DOHH2 (cell line): ENCODE data around the gene EHD3.

ENCODE experiments used
- H3F3A ChIP-seq: fragments of 200-600 bp; sonication (generic), shearing (Covaris generic); 2 replicates; pipeline ENCODE4 v1.6.0; 2016; ENCODE audit warnings: antibody characterized with exemption, mild to moderate bottlenecking; ENCODE audit not compliant: control insufficient read depth, insufficient read depth
- H3K27ac ChIP-seq: fragments of 200-600 bp; sonication (generic); 2 replicates; pipeline ENCODE4 v1.5.1; 2014; ENCODE audit warnings: low read depth, mild to moderate bottlenecking, low read length, moderate library complexity
- H3K27me3 ChIP-seq: fragments of 200-600 bp; sonication (generic); 2 replicates; pipeline ENCODE4 v1.6.1; 2014; ENCODE audit warnings: mild to moderate bottlenecking, low read length, mixed read lengths; ENCODE audit not compliant: control insufficient read depth
- H3K36me3 ChIP-seq: fragments of 200-600 bp; sonication (generic); 2 replicates; pipeline ENCODE4 v1.6.1; 2014; ENCODE audit warnings: mild to moderate bottlenecking, low read length, moderate library complexity, mixed read lengths; ENCODE audit not compliant: control insufficient read depth
- H3K4me1 ChIP-seq: fragments of 200-600 bp; sonication (generic); 2 replicates; pipeline ENCODE4 v1.6.1; 2014; ENCODE audit warnings: mild to moderate bottlenecking, low read length, mixed read lengths; ENCODE audit not compliant: control insufficient read depth
- H3K4me2 ChIP-seq: fragments of 200-600 bp; sonication (generic); 2 replicates; pipeline ENCODE4 v1.6.0; 2014; ENCODE audit warnings: mild to moderate bottlenecking, low read length, moderate library complexity
- H3K4me3 ChIP-seq: fragments of 200-600 bp; sonication (generic); 2 replicates; pipeline ENCODE4 v1.5.1; 2014; ENCODE audit warnings: mild to moderate bottlenecking, low read length, mixed read lengths
- H3K79me2 ChIP-seq: fragments of 200-600 bp; sonication (generic); 2 replicates; pipeline ENCODE4 v1.6.1; 2014; ENCODE audit warnings: mild to moderate bottlenecking, low read length, mixed read lengths; ENCODE audit not compliant: control insufficient read depth
- H3K9me2 ChIP-seq: fragments of 200-600 bp; sonication (generic); replicated peaks from 2 replicates; pipeline ENCODE4 v1.6.1; 2014; ENCODE audit warnings: mild to moderate bottlenecking, low read length, mixed read lengths; ENCODE audit not compliant: control insufficient read depth
- H3K9me3 ChIP-seq: fragments of 200-600 bp; sonication (generic); 2 replicates; pipeline ENCODE4 v1.6.1; 2014; ENCODE audit warnings: antibody characterized with exemption, low read length, mixed read lengths; ENCODE audit not compliant: control insufficient read depth, insufficient read depth
- H4K20me1 ChIP-seq: fragments of 200-600 bp; sonication (generic); 2 replicates; pipeline ENCODE4 v1.6.0; 2014; ENCODE audit warnings: low read depth, mild to moderate bottlenecking, antibody characterized with exemption, low read length, moderate library complexity; ENCODE audit not compliant: control insufficient read depth, insufficient read depth
- EZH2phosphoT487 ChIP-seq: fragments of 200-600 bp; sonication (generic); IDR thresholded peaks from 2 replicates; pipeline ENCODE4 v1.6.1; 2017; ENCODE audit warnings: borderline replicate concordance, mild to moderate bottlenecking, antibody characterized with exemption, low read length, moderate library complexity, mixed read lengths
- TF ChIP-seq, protein P1 (sequence below): fragments of 200-600 bp; sonication (generic); IDR thresholded peaks from one replicate; pipeline ENCODE4 v1.5.1; 2014; ENCODE audit warnings: antibody characterized with exemption, mild to moderate bottlenecking, low read depth, low read length; ENCODE audit not compliant: poor library complexity, severe bottlenecking

EHD3 gene

DNA sequence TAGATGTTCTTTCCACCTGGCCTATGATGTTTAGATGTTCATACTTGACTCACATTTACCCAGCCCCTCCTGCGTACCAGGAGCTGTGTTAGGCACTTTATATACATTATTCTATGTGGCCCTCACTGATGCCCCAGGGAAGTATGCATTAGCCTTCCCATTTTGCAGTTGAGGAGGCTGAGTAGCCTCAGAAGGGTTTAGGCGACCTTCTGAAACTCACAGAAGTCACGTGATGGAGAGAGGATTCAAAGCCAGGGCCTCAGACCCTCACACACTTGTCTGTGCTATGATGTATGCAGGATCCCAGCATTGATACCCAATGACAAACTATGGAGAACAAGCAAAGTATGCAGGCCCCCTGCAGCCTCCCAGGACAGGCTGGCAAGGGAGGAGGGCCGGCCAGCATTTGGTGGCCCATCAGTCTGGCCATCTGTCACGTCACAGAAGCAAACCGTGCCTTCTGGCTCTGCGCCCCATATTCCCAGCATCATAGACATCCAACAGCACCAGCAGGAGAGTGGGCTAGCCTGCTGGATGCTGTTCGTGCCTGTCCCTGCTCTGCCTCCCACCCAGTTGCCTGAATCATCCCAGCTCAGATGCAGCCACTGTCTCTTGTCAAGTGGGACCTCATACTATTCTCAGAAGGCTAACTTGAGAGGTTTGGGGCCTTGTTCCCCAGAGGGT is 33.6 kb downstream of the EHD3 start:
- no peaks in the 10 kb centered on the region for H4K20me1 ChIP-seq
- no peaks in the 10 kb centered on the region for H3F3A ChIP-seq
- no peaks in the 10 kb centered on the region for H3K9me3 ChIP-seq
- no peak overlapping the region for H3K27ac ChIP-seq
- no peaks in the 10 kb centered on the region for H3K9me2 ChIP-seq
- H3K27me3 ChIP-seq: no peaks in the 10 kb centered on the region
- no peak overlapping the region for H3K4me2 ChIP-seq
- no peaks in the 10 kb centered on the region for H3K4me1 ChIP-seq
- no peaks in the 10 kb centered on the region for H3K36me3 ChIP-seq
- H3K79me2 ChIP-seq: no peaks in the 10 kb centered on the region
- TF ChIP-seq, protein P1, sequence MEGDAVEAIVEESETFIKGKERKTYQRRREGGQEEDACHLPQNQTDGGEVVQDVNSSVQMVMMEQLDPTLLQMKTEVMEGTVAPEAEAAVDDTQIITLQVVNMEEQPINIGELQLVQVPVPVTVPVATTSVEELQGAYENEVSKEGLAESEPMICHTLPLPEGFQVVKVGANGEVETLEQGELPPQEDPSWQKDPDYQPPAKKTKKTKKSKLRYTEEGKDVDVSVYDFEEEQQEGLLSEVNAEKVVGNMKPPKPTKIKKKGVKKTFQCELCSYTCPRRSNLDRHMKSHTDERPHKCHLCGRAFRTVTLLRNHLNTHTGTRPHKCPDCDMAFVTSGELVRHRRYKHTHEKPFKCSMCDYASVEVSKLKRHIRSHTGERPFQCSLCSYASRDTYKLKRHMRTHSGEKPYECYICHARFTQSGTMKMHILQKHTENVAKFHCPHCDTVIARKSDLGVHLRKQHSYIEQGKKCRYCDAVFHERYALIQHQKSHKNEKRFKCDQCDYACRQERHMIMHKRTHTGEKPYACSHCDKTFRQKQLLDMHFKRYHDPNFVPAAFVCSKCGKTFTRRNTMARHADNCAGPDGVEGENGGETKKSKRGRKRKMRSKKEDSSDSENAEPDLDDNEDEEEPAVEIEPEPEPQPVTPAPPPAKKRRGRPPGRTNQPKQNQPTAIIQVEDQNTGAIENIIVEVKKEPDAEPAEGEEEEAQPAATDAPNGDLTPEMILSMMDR: no peak
- TF ChIP-seq EZH2phosphoT487: no peak
- no peak overlapping the region for H3K4me3 ChIP-seq

DNA sequence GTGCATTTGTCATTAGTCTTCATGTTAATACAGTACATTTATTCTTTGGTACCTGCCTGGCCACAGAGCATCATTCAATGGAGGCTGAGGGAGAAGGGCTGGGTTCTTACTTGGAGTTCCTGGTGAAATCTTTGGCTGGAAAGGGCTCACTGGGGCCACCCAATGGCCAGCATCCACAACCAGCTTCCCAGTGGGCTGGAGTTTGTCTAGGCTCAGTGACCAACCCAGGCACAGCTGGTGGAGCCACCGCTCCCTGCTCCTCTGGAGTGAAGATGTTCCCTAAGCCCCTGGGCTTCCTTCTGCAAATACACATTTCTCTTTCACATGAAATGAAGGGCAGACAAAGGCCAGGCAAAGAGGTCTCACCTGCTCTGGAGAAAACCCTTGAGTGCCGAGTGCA is 34.4 kb downstream of the EHD3 start:
- H3K79me2 ChIP-seq: no peaks in the 10 kb centered on the region
- no peaks in the 10 kb centered on the region for H3F3A ChIP-seq
- no peak overlapping the region for H3K4me3 ChIP-seq
- H3K4me1 ChIP-seq: no peaks in the 10 kb centered on the region
- H3K9me3 ChIP-seq: no peaks in the 10 kb centered on the region
- H4K20me1 ChIP-seq: no peaks in the 10 kb centered on the region
- no peaks in the 10 kb centered on the region for H3K36me3 ChIP-seq
- H3K9me2 ChIP-seq: no peaks in the 10 kb centered on the region
- no peak overlapping the region for H3K4me2 ChIP-seq
- H3K27ac ChIP-seq: no peak overlapping the region
- no peaks in the 10 kb centered on the region for H3K27me3 ChIP-seq
- no peak for TF ChIP-seq EZH2phosphoT487
- TF ChIP-seq, protein P1: no peak

DNA sequence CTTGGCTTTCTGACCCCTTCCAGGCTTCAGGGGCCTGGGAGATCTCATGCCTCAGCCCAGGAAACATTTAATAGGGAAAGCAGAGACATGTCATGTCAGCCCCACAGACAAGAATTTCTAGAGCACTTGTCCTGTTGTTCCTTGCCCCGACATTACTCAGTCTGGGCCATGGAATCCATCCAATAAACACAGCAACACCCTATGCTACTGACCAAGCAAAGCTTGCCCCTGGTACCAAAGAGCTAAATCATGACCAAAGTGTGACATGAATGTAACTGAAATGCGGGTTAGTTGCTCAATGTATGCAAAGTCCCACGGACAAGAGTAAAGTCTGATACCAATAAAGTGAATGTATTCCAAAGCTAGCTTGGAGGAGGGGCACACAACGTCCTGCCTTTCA is 35.1 kb downstream of the EHD3 start:
- Histone ChIP-seq H3K9me2 (no peaks in the 10 kb centered on the region), H3K9me3 (no peaks in the 10 kb centered on the region), H3F3A (no peaks in the 10 kb centered on the region), H3K79me2 (no peaks in the 10 kb centered on the region), H4K20me1 (no peaks in the 10 kb centered on the region), H3K4me3 (no peak overlapping the region), H3K27me3 (no peaks in the 10 kb centered on the region), H3K4me1 (no peaks in the 10 kb centered on the region), H3K36me3 (no peaks in the 10 kb centered on the region), H3K4me2 (no peak overlapping the region), H3K27ac (no peak overlapping the region)
- no peak for TF ChIP-seq EZH2phosphoT487
- TF ChIP-seq, protein P1: no peak
